Measurements from ENCODE around the gene TANGO6.

Gene TANGO6

GRCh38 chr16:69078073-69078472 is 234.7 kb downstream of the TANGO6 start:
- no peak overlapping the region for H3K27ac Mint-ChIP-seq

GRCh38 chr16:69079697-69080096 is 236.4 kb downstream of the TANGO6 start:
- Mint-ChIP-seq H3K4me1 (no peaks in the 10 kb centered on the region), H3K27ac (no peak overlapping the region), H3K4me3 (no peak overlapping the region), H3K36me3 (ENCODE audit: low read depth) (peaks cover 7% of the 10 kb centered on the region), H3K27me3 (ENCODE audit: low read depth) (peaks cover 3% of the 10 kb centered on the region), H3K9me3 (no peaks in the 10 kb centered on the region)
- TF ChIP-seq, protein P1, sequence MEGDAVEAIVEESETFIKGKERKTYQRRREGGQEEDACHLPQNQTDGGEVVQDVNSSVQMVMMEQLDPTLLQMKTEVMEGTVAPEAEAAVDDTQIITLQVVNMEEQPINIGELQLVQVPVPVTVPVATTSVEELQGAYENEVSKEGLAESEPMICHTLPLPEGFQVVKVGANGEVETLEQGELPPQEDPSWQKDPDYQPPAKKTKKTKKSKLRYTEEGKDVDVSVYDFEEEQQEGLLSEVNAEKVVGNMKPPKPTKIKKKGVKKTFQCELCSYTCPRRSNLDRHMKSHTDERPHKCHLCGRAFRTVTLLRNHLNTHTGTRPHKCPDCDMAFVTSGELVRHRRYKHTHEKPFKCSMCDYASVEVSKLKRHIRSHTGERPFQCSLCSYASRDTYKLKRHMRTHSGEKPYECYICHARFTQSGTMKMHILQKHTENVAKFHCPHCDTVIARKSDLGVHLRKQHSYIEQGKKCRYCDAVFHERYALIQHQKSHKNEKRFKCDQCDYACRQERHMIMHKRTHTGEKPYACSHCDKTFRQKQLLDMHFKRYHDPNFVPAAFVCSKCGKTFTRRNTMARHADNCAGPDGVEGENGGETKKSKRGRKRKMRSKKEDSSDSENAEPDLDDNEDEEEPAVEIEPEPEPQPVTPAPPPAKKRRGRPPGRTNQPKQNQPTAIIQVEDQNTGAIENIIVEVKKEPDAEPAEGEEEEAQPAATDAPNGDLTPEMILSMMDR (IDR thresholded peaks at IDR 0.05; ENCODE audit: unreplicated experiment in 3 of 3) = no peak

More at GRCh38 chr16:69078073-69078472, 234.7 kb downstream of the TANGO6 start:
- Mint-ChIP-seq H3K4me3 (no peak overlapping the region), H3K9me3 (no peaks in the 10 kb centered on the region), H3K36me3 (ENCODE audit: low read depth) (no peaks in the 10 kb centered on the region), H3K27me3 (ENCODE audit: low read depth) (peaks cover 3% of the 10 kb centered on the region), H3K4me1 (no peaks in the 10 kb centered on the region)
- TF ChIP-seq, protein P1 (IDR thresholded peaks at IDR 0.05; ENCODE audit: unreplicated experiment in 3 of 3) = no peak

GRCh38 chr16:69083306-69083941 is 240.1 kb downstream of the TANGO6 start:
- peaks cover 3% of the 10 kb centered on the region for H3K27me3 Mint-ChIP-seq (ENCODE audit: low read depth)
- peaks cover 12% of the 10 kb centered on the region for H3K36me3 Mint-ChIP-seq (ENCODE audit: low read depth)

DNA sequence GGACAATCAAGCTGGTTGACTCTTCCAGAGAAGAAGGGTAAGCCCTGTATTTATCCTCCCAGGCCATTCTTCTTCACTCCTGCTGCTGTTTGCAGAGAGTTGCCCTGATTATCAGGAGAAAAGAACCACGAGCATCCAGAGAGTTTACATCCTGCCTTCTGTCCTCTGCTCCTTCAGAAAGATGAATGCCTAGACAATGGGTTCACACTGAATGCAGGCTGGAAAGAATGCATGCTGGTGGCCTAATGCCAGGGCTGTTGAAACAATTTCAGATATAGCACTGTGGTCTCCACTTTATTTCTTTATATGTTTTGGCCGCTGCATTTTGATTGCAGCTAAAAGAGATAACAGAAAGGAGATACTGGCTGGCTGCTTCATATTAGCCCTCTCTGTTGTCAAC is 241.0 kb downstream of the TANGO6 start:
- TF ChIP-seq, protein P1 (IDR thresholded peaks at IDR 0.05; ENCODE audit: unreplicated experiment in 3 of 3) = no peak
- Mint-ChIP-seq H3K9me3 (no peaks in the 10 kb centered on the region), H3K36me3 (ENCODE audit: low read depth) (peaks cover 12% of the 10 kb centered on the region), H3K27me3 (ENCODE audit: low read depth) (peaks cover 3% of the 10 kb centered on the region), H3K27ac (no peak overlapping the region), H3K4me1 (peaks cover 11% of the 10 kb centered on the region), H3K4me3 (no peak overlapping the region)

More at GRCh38 chr16:69083306-69083941, 240.1 kb downstream of the TANGO6 start:
- Mint-ChIP-seq H3K9me3 (no peaks in the 10 kb centered on the region), H3K4me1 (peaks cover 2% of the 10 kb centered on the region), H3K4me3 (no peak overlapping the region), H3K27ac (peak overlapping the region in 1 of 3 experiments; percentile 33)
- TF ChIP-seq, protein P1 (IDR thresholded peaks at IDR 0.05; ENCODE audit: unreplicated experiment in 3 of 3) = no peak

DNA sequence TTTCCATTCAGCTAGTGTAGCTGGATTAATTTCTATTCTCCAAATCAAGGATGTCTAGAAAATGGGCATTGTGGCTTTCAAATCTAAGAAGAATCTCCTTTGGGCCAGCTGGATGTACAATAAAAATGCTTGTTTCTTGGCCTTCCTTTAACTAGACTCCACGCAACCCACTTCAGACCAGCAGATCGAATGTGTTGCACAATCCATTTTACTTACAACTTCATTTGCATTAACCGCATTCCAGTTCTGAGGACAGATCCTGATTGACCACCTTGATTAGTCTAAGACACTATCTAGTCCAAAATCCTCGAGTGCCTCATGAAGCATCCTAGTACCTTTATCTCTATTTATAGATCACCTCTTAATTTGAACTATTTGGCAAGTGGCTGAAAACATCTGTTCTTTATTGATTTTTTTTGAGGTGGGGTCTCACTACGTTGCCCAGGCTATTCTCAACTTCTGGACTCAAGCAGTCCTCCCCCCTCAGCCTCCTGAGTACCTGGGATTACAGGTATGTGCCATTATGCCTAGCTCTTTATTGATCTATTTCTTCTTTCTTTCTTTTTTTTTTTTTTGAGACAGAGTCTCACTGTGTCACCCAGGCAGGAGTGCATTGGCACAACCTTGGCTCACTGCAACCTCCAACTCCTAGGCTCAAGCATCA is 241.8 kb downstream of the TANGO6 start:
- no peak overlapping the region for H3K4me3 Mint-ChIP-seq
- TF ChIP-seq, protein P1 (IDR thresholded peaks at IDR 0.05; ENCODE audit: unreplicated experiment in 3 of 3) = no peak
- H3K9me3 Mint-ChIP-seq = no peaks in the 10 kb centered on the region
- no peak overlapping the region for H3K27ac Mint-ChIP-seq
- peaks cover 13% of the 10 kb centered on the region for H3K4me1 Mint-ChIP-seq
- H3K36me3 Mint-ChIP-seq (ENCODE audit: low read depth) = peaks cover 12% of the 10 kb centered on the region
- peaks cover 3% of the 10 kb centered on the region for H3K27me3 Mint-ChIP-seq (ENCODE audit: low read depth)
